NCI-H1105 (cell line): ENCODE measurements around the gene RCOR2.
A peak's percentile ranks its signal among the peaks of the same experiment; 100 is the strongest.

Experiments used
- DNase-seq: peaks from one replicate; lab custom pipeline; 2025; lab: John Stamatoyannopoulos, UW

Gene RCOR2

DNA sequence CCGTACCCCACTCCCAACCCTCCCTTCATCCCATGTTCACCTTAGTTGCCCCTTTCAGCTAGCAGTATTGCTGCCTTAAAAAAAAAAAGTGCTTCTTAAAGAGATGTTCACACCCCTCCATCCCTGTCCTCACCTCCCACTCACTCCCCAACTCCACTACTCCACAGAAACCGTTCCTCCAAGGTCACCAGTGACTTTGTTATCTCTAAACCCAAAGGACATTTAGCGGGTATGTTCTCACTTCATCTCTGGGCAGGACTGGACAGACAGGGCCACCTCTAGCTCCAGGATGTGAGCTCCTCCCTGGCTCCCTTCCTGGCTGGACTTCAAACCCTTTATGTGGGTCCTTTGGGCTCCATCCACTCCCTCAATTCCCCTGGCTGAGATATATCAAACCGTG is 6.4 kb upstream of the RCOR2 start:
- no peak for DNase-seq

DNA sequence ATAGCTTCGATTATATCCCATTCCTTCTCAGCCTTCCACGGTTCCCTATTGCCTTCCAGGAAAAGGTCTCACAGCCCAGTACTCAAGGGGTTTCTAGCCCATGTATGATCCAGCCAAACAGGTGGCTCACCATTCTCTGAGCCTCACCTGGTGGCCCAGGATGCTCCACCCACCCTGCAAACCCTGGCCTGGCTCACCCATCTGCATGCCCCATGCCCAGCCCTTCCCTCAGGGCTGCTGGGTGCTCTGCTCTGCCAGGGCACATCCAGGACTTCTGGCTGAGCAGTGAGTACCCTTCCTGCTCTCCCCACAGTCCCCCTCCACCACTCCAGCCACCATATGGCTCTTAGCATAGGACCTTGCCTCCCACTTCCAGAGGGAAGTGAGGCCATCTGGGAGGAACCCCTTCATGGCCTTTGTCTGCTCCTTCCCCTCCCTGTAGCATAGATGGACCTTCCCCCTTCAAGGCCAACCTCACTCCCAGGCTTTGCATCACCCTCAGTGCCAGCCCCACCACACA is 5.8 kb upstream of the RCOR2 start:
- no peak for DNase-seq

DNA sequence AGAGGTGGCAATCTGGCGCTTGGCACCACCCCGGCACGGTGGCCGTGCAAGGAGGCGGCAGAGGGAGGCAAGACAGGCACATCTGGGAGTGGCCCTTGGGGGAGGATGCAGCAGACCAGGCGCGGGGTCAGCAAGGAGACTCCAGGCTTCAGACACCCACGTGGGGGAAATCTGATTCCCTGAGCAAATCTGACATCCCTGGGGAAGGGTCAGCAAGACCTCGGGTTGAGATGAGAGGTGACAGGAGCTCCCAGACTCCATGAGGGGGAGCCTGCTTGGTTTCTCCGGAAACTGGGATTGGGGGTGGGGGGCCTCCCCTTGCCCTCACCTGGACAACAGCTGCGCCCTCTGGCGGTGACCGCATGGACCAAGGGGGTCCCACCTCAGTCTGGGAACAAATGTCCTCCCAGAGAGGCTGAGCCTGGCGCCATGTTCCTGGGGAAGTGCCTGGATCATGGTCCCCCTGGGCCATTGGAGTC is 4.0 kb upstream of the RCOR2 start:
- DNase-seq: no peak

DNA sequence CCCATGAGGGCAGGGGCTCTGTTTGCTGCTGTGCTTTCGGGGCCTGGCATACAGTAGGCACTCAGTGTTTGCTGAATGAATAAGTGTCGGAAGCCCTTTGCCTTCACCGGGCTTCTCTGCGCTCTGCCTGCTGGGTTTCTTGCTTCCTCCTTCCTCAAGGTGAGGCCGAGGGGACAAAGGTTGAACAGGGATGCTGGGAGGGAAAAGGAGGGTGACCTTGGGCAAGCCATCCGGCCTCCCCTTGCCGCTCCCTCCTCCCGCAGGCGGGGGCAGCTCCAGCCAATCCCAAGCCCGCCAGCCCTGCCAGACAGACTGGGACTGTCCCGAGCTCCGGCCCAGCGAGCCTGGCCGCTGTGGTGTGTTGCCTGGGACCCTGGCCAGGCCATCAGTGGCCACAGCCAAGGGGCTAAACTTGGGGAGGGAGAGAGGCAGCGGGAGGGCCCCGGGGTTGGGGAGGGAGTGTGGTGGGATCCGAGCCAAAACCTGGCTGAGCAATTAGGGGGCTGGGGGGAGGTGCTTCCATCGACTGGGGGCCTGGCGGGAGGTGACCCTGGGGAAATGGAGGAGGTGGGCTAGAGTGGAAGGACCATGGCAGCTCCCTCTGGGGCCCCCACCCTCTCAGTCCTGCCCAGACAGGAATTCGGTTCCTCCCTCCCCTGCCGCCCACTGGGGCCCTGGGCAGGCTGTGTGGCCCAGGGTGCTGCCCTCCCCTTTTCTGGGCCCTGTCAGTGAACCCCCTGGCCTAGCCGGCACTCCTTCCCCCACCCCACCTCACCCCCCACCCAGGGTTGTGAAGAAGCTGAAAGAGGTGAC is 3.4 kb upstream of the RCOR2 start:
- no peak for DNase-seq

DNA sequence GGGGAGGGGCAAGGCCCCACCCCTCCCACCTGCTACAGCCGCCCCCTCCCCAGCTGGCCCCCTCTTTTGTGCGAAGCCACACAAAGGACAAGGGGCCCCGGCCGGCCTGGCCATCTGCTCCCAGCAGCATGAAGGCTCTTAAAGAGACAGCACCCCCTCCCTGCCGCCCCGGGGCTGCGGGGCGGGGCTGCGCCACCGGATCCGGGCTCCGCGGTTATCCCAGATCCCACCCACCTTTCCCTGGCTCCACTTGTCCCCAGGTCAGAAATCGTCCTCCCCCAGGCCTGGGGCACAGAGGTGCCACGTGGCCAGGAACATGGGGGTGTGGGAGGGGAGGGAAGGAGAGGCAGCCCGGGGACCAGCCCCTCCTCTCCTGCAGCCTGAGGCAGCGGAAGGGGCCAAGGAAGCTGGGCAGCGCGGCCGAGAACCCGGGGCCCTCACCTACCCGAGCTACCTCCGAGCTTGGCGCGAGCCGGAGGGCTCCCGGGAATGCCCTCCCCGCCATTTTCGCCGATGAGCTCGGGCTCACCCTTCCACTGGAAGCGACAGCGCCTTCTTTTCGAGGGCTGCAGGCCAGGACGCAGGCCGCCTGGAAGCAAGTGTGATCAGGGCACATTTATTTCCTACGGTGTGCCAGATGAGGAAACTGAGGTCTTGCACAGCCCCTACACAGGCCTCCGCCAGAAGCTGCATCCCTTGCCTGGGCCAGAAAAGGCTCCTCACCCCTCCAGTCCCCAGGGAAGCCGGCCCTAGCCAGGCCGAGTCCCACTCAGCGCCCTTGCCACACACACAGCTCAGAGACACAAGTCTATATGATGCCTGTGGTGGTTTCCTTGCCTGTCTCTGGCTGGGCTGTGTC is 2.5 kb upstream of the RCOR2 start:
- DNase-seq: no peak

DNA sequence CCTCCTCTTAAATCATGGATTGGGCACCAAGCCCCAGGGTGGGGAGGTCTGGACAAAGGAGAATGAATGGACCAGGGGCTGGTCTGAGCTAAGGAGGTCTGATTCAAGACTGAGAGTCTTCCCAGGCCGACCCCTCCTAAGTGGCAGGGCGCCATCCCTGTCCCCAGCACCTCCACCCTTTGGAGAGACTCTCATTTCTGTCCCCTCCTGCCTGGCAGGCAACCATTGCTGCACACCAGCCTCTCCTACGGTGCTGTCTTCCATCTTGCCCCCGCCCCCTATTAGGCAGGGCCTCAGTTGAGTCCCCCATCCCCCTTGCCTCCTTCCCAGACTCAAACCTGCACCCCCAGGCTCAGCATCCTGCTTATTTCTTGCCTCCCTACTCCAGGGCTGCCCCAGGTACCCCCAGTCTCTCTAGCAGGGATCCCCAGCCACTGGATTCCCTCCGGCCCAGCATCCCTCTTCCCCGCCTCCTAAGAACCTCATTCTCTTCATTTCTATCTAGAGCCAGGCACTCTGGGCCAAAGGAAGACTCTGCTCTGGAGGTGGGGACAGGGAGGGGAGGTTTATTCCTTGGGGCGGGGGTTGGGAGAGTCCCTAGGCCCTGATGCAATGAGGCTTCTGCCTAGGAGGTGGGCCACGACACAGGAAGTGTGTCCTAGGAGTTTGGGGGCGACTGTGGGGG is 1.7 kb upstream of the RCOR2 start:
- no peak for DNase-seq

DNA sequence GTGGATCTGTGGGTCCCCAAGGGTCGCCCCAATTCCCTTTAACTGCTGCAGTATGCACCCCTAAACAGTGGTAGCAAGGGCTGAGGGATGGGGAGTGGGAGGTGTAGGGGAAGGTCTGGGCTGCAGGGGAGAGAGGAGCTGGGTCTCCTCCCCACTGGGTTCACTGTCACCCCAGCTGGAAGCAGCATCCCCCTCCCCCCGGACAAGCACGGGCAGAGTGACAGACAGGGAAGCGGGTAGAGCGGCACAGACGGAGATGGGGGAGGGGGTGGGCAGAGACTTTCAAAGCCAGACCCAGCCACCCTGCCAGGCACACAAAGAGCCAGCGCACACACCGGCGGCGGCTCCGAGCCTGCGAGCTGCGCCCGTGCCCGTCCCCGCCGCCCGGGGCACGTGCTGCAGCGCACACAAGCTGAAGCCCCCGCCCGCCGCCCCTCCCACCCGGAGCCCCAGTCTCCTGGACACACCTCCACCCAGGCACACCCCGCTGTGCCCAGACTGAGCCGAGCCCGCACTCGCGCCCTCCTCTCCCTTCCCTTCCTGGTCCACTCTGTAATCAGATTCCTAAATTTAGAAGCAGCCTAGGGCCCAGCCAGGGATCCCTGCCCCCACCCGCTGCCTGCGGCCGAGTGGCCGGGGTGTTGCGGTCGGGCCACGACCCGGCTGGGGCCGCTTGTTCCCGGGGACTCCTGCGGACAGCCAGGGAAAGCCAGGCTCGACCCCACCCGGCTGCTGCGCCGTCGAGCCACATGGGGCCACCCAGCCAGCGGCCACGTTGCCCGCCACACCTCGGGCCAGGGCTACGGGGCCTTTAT is 935 bp upstream of the RCOR2 start:
- DNase-seq: no peak

DNA sequence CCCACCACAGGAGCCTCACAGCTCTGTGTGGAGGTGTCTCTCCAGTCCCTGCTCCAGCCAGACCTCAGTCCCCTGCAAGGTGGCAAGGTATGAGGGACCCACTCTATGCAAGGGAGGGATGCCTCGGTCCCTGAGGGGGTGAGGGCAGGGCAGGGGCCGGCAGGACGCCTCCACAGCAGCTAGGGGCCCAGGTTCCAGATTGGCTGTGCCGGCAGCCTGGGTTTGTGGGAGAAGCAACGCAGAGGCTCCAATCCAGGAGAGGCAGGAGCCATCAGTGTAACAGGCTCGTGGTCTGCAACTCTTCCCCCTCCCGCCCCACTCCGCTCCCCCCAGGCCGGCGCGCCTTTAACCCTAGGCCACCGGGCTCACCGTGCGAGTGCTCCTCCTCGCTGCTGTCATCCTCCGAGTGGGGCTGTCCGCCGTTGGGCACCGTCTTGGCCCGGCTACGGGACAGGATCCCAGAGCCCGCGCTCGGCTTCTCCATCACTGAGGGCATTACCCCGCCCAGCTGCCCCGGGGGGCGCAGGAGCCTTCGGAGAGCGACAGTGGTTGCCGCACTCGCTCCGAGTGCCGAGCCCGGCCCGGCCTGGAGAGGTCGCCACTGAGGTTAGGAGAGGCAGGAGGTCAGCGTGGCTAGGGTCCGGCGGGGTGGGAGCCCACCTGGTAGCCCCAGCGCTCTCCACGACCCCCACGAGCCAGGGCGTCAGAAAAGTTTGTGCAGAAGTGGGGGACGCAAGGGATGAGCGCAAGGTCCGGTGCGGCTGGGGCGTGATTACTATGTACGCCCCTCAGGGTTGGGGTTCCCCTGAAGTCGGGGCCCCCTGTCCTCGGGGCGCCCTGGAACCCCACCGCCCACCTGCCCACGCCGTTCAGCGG is 765 bp downstream of the RCOR2 start:
- DNase-seq: peak; percentile 55

DNA sequence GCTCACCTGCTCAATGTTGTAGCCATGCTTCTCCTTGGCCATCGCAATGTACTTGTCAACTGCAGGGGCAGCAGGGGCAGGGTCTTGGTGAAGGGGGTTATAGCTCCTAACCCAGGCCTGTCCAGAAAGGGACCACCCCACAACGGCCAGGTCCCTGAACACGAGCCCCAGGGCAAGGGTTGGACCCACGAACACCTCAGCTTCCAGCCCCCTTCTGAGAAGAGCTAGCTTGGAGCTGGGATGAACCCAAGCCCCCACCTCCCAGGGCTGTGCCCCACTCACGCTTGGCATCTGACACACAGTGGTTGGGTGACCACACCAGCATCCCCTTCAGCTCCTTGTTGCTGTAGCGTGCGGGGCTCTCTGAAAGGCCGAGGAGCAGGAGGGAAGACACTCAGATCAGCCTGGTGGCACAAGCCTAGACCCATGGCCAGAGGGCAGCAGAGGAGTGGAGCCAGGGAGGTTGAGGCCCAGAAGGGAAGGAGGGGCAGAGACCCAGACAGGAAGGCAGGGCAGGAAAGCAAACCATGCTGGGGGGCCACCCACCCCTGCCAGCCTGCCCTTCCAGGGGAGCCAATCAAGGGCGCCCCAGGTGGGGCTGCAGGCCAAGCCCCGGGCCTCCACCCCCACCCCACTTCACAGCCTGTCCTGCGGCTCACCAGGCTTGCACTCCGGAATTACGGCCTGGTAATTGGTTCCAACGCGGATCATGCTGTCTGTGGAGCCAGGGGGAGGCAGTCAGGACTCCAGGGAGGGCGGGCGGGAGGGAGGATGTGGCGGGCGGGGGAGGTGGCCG is 1.9 kb downstream of the RCOR2 start:
- DNase-seq: peak; percentile 5

DNA sequence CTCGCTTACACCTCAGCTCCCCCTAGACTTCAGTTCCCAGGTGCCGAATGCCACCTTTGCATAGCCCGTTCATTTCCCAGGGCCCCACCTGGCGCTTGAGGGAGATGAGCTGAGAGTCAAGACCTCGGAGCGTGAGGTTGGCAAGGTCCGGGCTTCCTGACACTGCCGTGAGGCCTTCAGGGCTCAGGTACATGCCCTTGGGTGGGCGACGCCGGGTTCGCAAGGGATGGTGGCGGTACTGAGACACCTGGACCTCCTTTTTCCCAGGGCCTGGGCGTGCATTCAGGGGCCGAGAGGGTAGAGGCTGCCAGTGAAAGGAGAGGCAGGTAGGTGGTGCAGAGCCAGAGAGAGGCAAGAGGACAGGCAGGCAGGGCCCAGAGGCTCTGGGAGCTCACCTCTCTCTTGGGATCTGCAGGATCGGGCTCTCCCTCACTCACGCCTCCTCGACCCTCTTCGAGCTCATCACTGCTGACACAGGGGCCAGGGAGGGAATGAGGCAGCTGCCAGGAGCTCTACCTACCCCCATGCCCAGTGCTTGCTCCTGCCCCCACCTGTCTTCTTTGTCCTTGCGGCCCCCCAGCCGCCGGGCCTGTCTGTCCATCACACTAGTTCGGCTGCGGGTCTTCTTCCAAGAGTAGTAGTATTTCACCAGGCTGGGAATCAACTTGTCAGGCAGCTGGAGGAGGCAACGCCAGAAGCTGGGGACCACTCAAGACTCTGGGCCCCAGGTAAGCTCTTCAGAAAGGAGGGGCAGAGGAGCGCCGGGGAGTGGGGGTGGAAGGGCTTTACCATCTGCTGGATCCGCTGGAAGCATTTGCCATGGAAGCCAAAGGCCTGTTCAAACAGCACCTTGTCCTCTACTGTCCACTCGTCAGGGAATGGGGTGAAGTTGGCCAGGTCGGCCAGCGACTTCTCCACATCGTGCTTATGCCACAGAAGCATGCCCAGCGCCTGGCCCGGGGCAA is 2.8 kb downstream of the RCOR2 start:
- DNase-seq: no peak

DNA sequence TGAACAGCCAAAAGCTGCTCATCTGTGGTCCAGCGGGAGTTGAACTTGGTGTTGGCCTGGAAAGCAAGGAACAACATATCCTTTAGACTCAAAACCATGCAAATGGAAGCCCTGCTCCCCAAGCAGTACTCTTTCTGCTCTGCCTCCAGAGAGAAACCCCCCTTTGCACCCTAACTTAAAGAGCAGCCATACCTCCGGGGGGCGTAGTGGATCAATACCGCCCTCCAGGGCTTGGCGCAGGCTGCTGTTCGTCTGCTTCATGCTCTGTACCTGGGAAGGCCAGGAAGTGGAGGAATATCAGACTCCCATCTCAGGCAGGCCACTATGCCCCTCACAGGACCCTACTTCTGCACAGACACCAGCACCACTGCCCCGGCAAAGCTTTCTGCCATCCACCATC is 4.3 kb downstream of the RCOR2 start:
- no peak for DNase-seq

DNA sequence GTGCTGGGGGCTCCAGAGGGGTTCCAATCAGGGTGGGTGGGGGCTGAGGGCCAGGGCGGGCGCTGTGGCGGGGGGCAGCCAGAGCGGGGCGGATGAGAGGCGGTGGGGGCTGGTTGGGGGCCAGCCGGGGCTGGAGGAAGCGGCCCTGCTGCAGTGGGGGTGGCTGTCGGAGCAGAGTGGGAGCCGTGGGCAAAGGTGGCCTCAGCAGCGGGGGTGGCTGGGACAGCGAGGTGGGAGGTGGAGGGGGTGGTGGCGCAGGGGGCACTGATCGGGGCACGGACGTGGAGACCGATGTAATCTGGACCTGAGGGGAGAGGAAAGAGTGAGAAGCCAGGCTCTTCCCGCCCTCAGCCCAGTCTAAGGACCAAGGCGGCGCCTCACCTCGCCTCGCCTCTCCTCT is 5.1 kb downstream of the RCOR2 start:
- no peak for DNase-seq

DNA sequence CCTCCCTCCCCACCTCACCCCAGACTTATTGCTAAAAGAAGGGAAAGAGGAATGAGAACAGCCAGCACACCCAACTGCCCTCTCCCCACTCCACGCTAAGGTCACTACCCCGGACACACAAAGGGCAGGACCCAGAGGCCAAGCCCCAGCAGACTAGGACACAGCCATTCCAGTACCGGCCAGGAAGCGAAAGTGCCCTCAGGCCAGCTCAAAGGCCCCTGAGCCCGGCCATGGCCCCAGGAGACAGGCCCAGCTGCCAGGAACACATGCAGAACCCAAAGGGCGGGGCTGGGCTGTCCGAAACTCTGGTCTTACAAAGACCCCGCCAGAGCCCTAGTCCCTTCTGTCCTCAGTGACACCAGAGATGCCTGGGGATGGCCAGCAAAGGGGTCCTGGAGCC is 5.5 kb downstream of the RCOR2 start:
- no peak for DNase-seq

DNA sequence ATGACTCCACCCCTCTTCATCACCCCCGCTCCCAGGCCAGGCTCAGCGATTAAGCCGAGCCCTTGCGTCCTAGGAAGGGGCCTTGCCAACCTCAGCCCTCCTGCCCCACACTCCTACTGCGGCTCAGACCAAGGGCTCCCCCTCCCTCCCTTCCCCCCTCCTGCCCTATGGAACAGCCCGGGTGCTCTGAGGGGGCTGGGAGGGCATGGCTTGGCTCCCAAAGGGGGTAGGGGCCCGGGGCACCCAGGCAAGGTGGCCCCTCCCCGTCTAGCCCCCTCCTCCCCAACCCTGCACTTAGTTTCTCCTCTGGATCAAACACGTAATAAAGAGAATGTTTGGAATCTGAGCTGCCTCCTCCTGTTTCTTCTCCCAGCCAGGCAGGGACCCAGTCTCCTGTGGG is 6.3 kb downstream of the RCOR2 start:
- no peak for DNase-seq

DNA sequence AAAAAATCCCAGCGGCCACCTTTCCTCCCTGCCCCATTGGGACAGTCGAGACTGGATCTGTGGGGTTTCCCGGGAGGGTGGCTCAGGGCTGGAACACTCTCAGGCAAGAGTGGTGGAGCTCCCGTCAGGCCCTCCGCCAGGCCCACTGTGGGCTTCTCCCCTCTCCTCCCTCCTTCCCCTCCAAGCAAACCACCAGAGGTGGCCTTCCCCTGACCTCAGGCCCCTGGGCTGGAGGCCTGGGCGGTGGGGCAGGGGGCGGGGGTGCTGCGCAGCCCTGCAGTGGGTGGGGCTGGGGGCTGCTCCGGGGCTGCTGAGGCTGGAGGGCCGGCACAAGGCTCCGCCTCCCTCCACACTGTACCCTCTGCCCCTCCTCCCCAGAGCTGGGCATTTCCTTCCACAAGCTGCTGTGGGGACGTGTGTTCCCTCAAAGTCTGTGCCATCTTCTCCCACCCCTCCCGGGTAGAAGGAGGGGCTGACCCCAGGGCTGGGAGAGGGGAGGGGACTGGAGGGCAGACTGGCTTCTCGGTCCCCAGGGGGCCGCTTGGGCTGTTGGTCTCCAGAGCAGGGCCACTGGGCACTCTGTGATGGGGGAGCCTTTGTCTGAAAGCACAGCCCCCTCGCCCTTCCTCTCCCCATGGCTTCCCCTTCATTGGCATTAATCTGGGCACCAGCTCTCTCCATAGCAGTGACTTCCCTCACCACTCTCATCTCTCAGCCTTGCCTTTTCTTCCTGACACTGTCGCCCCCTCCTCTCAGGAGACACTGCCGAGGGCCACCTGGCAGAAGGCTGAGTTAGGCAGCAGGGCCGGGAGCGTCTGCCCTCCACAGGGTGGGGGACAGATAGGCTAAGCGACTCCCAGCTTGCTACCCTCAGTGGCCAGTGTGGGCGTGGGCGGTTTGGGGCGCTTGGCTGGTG is 7.1 kb downstream of the RCOR2 start:
- no peak for DNase-seq

DNA sequence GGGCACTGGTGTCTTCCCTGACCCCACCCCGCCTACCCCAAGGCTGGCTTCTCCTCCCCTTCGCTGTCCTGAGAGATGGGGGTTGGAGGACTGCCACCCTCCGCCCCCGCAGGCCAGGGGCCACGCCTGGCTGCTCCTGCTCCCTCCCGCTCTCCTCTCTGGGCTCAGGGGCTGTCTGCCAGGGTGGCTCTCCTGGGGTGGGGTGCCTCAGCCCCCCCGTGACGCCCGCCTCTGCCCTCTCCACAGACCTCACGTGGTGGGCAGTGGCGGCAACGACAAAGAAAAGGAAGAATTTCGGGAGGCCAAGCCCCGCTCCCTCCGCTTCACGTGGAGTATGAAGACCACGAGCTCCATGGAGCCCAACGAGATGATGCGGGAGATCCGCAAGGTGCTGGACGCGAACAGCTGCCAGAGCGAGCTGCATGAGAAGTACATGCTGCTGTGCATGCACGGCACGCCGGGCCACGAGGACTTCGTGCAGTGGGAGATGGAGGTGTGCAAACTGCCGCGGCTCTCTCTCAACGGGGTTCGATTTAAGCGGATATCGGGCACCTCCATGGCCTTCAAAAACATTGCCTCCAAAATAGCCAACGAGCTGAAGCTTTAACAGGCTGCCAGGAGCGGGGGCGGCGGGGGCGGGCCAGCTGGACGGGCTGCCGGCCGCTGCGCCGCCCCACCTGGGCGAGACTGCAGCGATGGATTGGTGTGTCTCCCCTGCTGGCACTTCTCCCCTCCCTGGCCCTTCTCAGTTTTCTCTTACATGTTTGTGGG is 8.1 kb downstream of the RCOR2 start:
- no peak for DNase-seq
